GM18517 (cell line): ENCODE data around the gene MYH16.
"Not testable (repeated sequence)": the region's sequence is repeated elsewhere in the genome, so short reads cannot be mapped to it uniquely, and the experiment has no call there.

Experiments
- ATAC-seq: cut with Tn5 transposase; IDR thresholded peaks from one replicate; pipeline ENCODE4 v1.9.1; 2021; ENCODE audit warnings: mild to moderate bottlenecking, moderate library complexity; ENCODE audit not compliant: unreplicated experiment

The MYH16 gene

DNA sequence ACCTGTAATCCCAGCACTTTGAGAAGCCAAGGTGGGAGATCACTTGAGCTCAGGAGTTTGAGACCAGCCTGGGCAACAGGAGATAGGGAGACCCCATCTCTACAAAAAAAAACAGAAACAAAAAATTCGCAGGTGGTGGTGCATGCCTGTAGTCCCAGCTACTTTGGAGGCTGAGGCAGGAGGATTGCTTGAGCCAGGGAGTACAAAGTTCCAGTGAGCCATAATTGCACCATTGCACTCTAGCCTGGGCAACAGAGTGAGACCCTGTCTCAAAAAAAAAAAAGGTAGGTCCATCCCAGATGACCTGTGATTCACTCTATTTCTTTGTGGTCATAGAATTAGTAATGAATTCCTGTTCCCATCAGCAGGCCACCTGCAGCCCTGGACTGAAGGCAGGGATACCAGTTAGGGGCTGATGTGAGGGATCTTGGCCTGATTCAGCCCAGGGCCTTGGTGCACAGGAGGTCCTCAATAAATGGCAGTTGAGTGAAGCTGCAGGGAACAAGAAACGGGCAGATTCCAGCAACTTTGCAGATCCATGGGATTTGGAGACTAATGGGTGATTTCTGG is at the start of gene MYH16:
Gene MYH16, plus strand, starts transcription at position 364 of the 570 bp plus-strand sequence.
- no peak for ATAC-seq

DNA sequence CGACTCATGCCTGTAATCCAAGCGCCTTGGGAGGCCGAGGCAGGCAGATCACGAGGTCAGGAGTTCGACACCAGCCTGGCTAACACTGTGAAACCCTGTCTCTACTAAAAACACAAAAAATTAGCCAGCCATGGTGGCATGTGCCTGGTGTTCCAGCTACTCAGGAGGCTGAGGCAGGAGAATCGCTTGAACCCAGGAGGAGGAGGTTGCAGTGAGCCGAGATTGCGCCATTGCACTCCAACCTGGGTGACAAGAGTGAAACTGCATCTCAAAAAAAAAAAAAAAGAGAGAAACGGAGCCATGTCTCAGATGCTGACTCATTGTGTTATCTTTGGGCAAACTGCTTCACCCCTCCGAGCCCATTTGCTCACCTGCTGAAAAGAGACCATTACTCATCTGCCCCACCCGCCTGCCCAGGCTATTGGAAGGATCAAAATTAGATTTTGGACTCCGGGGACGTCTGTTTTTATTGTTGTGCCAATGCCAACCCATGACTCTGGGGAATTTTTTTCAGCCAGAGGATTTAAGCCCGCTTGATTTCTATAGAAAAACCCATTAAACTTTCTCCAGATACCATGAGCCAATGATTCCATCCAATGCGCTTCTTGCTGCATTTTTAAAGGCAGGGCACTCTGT is 48.3 kb upstream of the MYH16 start:
- not testable (repeated sequence) for ATAC-seq

DNA sequence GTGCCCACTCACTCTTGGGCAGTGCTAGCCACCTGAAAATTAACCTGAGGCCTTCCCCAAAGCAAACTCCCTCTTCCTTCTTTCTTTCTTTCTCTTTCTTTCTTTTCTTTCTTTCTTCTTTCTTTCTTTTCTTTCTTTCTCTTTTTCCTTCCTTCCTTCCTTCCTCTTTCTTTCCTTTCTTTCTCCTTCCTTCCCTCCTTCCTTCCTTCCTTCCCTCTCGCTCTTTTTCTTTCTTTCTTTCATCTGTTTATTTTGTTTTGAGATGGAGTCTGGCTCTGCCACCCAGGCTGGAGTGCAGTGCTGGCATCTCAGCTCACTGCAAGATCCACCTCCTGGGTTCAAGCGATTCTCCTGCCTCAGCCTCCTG is 47.8 kb upstream of the MYH16 start:
- no peak for ATAC-seq

DNA sequence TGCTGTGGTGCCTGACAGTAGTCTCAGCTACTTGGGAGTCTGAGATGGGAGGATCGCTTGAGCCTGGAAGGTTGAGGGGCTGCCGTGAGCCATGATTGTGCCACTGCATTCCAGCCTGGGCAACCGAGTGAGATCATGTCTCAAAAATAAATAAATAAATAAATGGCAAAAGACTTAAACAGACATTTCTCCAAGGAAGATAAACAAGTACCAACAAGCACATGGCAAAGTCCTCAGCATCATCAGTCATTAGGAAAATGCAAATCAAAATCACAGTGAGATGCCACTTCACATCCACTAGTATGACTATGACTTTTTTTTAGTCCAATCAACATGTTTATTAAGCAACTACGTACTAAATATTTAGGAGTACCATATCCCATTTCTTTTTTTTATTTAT is 43.4 kb upstream of the MYH16 start:
- no peak for ATAC-seq

DNA sequence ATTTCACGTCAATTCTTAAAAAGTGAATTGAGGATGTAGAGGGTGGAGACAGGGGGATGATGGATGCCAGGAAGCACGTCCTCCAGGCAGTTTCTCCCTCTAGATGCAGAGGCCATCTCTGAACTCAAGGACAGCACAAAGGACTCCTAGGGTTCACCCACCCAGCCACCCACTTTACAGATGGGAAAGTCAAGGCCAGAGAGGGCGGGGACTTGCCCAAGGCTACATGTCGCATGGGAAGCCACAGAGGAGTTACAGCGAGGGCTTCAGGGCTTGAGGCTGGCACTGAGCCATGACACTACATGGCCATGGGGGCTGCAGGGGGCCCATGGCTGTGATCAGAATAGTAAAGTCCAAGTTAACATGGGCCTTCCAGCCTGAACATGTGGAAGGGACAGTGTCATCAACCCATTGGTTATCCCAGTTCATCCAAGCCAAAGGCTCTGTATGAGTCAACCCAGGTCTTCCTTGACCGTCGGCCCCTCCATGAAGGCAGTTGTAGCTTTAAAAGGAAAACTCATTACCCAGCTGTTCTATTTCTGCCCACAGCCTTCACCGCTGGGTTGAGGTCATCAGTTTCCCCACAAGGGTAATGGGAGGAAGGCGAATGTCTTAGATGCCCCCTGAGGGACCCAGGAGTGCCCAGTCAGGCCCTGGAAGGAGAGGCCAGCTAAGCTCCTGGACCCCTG is 40.4 kb upstream of the MYH16 start:
- ATAC-seq: no peak

DNA sequence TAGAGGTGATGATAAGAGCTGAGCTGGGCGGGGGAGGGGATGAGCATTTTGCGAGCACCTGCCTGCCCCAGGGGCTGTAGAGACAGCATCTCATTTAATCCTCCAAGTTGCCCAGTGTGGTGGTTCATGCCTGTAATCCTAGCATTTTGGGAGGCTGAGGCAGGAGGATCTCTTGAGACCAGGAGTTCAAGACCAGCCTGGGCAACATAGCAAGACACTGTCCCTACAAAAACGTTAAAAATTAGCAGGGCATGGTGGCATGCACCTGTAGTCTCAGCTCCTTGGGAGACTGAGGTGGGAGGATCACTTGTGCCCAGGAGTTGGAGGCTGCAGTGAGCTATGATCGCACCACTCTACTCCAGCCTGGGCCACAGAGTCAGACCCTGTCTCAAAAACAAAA is 39.7 kb upstream of the MYH16 start:
- not testable (repeated sequence) for ATAC-seq

DNA sequence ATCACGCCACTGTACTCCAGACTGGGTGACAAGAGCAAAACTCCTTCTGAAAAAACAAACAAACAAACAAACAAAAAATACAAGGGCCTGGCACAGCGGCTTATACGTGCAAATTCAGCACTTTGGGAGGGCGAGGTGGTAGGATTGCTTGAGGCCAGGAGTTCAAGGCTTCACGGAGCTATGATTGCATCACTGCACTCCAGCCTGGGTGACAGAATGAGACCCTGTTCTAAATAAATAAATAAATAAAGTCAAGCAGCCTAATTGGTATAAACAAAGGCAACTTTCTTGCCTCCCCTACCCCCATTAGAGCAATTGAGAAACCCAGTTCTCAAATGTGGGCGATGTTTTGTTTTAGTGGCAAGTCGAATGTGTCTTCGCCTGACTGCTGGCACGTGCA is 38.5 kb upstream of the MYH16 start:
- no peak for ATAC-seq

DNA sequence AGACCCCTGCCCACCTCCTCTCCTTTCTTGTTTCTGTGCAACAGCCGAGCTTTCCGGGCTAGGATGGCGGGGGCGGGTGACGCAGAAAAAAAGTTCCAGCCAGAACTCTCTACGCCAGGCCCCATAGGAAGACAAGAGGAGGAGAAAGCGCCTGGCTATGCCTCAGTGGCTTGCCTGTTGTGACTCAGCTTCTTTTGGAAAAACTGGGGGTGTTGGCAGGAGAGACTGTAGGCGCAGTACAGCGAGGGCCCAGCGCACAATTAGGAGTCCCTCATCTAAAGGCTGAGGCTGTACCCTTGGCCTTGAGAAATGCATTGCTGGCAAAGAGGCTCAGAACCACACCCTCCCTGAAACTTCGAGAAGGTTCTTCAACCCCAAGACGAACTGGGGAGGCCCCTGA is 36.7 kb upstream of the MYH16 start:
- no peak for ATAC-seq

DNA sequence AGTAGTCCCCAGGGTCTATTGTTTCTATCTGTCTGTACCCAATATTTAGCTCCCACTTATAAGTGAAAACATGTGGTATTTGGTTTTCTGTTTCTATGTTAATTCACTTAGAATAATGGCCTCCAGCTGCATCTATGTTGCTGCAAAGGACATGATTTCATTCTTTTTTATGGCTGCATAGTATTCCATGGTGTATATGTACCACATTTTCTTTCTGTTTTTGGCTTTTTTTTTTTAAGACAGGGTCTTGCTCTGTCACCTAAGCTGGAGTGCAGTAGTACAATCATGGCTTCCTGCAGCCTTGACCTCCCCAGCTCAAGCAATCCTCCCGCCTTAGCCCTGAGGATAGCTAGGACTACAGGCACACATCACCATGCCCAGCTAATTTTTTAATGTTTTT is 34.8 kb upstream of the MYH16 start:
- not testable (repeated sequence) for ATAC-seq

DNA sequence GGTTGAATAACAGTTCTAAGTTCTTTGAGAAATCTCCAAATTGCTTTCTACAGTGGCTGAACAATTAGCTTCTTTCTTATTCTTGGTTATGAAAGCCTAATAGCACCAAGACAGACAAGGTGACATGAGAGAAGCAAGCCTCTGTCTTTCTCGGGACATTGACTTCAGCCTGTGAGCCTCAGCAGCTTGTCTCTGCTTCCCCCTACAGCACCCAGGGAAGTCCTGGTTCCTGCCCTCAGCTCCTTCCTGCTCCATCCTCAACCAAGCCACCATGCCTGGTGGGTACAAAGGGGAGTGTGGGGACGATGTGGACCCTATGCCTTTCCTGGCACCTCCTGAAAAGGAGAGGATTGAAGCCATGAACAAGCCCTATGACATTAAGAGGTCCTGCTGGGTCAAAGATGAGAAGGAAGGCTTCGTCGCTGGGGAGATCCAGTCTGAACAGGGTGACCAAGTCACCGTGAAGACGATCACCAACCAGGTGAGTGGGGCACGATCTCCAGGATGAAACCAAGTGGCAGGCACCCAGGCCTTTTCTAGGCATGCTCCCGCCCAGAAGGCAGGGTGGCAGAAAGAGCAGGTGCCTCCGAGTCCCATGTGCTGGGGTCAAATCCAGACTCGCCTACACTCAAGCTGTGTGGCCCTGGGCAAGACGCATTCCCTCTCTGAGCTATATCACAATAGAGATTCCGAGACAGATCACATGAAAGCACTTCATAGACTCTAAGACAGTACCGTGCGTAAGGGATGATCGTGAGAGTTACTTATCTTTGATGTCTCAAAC is 33.9 kb upstream of the MYH16 start:
- no peak for ATAC-seq

DNA sequence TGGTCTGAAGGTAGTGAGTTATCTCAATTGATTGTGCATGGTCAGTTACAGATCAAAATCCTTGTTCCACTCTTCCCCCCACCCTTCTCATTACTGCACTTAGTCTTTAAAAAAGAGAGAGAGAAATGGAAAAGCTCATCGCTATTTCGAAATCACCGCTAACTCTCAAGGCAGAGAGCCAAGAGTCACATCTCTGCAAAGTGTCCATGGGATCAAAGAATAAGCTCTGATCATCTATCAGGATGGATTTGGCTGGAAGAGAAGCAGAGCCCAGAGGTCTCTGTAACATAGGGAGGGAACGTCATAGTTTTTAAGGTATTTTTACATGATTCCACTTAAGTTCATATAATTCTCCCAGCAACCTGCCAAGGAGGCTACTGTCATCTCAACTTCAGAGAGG is 30.0 kb upstream of the MYH16 start:
- no peak for ATAC-seq

DNA sequence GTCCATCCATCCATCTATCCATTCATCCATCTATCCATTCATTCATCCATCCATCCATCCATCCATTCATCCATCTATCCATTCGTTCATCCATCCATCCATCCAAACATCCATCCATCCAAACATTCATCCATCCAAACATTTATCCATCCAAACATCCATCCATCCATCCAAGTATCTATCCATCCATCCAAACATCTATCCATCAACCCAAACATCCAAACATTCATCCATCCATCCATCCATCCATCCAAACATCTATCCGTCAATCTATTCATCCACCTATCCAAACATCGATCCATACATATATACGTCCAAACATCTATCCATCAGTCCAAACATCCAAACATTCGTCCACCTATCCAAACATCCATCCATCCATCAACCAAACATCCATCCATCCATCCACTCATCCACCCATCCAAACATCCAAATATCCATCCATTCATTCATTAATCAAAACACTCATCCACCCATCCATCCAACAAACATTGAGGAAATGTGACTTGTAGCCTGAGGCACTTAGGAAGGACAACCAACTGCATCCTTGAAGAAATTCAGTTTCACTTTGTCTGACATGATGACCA is 28.8 kb upstream of the MYH16 start:
- ATAC-seq: no peak

DNA sequence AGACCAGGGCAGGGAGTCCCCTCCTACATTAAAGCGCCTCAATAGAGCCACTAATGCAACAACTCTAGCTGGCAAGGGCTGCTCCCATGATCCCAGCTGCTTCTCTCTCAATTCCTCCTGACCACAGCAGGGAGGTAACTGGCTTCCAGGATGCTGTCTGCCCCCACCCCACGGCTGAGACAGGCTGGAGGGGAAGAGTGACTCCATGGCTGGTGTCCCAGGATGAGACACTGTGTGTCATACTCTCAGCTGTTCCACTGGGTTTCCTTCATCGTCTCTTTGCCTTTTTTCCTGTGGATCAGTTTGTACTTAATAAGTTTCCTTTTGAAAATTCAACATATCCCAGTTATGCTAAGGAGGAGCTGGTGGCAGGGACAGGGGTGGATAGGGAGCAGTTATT is 27.7 kb upstream of the MYH16 start:
- ATAC-seq: no peak

DNA sequence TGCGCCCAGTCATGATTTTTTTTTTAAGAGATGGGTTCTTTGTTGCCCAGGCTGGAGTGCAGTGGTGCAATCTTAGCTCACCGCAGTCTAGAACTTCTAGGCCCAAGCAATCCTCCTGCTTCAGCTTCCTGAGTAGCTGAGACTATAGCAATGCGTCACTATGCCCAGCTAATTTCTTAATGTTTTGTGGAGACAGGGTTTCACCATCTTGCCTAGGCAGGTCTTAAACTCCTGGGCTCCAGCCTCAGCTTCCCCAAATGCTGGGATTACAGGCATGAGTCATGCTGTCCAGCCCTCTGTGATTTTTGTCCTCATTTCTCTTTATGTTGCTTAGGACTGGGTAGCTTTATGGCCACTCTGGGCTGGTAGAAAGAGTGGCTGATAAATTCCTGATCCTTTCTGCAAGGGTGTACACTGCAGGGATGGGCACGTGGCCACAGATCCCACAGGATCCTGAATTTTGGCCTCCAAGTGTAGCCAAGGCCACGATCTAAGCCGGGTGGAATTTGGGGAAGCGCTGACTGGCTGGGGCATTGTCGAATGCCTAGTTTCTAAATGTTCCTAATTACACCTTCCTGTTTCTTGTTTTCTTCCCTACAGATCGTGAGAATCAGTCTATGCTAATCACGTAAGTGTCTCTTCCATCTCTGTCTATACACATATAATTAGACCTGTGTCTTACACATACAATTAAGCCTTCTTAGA is 24.1 kb upstream of the MYH16 start:
- no peak for ATAC-seq

DNA sequence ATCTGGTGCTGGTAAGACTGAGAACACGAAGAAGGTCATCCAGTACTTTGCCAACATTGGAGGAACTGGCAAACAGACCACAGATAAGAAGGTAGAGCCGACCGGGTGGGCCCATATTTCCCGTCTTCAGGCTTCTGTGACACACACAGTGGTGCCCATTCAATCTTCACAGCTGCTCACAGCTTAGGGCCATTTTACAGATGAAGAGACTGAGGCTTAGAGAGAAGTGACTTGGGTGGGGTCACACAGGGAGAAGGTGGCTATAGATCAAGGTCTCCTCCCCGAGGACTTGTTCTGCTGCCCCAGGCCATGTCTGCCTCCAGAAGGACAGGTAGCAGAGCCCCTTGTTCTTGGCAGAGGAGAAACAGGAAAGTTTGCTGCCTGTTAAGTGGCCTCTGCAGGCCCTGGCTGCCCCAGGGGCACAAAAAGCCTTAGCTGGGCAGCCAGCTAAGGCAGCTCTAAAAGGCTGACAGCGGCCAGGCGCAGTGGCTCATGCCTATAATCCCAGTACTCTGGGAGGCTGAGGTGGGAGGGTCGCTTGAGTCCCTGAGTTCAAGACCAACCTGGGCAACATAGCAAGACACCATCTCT is 22.6 kb upstream of the MYH16 start:
- no peak for ATAC-seq

DNA sequence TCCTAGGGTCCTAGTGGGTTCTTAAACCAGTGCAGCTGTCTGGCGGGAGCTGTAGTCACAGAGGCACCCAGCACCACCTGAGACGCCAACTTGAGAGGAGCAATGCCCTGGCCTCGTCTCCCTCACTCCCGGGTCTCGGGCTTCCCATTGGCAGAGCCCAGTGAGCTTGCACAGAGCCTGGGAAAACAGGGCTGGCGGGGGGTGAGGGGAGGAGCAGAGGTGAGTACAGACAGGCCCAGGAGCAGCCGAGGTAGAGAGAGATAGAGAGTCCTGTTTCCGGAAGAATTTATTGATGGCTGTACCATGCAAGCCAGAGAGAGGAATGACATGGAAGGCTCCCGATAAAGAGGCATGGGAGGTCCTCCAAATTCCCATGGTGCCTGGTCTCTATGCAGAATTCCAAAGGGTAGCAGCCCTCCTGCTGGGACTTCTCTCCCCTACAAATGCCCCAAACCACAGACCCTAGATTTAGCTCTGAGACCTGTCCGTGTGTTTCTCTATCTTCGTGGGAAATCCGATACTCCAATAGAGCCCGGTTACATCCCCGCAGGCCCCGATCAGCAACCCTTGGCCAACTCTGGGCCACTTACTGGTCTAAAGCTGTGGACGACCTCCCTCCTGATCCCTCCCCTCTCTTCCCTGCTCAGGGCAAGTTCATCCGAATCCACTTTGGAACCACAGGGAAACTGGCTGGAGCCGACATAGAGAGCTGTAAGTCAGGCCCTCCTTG is 20.3 kb upstream of the MYH16 start:
- ATAC-seq: no peak

DNA sequence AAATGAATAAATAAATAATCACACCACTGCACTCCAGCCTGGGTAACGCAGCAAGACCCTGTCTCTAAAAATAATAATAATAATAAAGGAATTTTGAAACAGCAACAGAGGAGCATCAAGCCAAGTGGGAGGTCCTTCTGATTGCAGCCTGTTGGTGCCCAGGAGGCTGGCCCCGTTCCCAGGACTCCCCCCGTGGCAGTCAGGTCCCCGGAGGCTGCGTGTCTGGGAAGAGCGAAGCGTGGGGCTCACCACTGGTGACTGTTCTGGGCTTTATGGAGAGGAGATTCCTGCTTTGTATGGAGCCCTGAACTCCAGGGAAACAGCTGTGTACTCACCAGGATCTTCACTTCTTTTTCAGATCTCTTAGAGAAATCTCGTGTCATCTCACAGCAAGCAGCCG is 19.3 kb upstream of the MYH16 start:
- ATAC-seq: no peak

DNA sequence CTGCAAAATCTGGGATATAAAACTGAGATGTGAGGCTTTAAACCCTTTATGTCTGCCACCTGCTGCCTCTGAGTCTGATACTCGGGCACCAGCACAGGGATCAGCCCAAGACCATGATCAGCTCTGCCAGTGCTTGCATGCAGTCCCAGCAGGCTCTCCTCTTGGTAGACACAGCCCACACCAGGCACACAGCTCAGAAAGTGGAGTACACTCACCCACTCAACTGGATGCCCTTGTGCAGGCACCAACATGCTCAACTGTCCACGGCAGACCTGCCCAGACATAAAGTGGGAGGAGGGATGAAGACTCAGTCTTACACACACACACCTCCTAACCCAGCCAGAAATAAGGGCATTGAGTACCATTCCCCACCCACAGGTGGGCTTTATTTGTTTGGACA is 18.2 kb upstream of the MYH16 start:
- ATAC-seq: no peak

DNA sequence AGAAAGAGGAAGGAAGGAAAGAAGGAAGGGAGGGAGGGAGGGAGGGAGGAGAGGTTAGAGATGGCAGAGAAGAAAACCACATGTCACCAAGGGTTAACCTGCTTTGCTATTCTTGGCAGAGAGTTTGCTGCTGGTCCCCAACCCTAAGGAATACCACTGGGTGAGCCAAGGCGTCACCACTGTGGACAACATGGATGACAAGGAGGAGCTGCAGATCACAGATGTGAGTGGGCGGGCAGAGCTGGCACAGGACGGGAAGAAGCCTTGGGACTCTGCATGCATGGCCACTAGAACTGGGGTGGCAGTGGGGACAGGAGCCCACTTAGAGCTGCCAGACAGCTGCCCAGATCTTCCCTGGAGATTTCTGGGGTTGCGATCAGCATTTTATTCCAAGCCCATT is 17.2 kb upstream of the MYH16 start:
- ATAC-seq: no peak

DNA sequence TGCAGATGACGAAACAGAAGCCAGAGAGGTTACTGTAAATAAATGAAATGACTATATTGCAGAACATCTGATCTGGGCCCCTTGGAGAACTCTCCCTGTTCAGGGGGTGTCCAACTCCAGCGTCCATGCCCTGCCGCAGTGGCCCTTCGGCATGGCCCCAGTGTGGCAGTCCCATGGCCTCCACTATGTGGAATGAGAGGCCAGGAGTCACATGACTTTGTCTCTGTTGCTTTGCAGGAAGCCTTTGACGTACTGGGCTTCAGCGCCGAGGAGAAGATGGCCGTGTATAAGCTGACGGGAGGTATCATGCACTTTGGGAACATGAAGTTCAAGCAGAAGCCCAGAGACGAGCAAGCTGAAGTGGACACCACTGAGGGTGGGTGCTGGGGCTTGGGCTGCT is 15.6 kb upstream of the MYH16 start:
- ATAC-seq: no peak
